HG03135 (cell line): Measurements from ENCODE around the gene GDA.

Experiments used
- ATAC-seq: cut with Tn5 transposase; IDR thresholded peaks from one replicate; pipeline ENCODE4 v1.9.1; 2021; ENCODE audit warnings: mild to moderate bottlenecking, moderate library complexity; ENCODE audit not compliant: unreplicated experiment

GDA gene

DNA sequence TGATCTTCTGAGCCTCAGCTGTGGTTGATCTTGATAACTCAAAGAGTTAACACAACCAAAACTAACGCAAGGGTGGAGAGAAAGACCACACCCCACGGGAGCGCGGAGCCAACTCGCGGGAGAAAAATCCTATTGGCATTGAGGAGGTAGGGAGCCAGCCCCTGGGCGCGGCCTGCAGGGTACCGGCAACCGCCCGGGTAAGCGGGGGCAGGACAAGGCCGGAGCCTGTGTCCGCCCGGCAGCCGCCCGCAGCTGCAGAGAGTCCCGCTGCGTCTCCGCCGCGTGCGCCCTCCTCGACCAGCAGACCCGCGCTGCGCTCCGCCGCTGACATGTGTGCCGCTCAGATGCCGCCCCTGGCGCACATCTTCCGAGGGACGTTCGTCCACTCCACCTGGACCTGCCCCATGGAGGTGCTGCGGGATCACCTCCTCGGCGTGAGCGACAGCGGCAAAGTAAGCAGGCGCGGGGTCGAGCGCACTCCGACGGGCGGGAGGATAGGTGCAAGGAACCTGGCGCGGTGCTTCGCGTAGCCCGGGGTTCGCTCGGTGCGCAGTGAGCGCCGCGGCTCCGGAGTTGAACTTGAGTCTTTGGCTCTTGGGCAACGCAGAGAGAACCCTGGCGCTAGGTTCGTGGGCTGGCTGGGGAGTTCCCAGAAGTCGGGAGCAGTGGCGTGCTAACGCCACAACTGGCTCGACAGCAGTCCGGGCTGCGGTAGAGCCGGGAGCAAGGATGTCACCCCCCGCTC, at the start of gene GDA:
Gene GDA, plus strand, starts transcription at position 210 of the 745 bp plus-strand sequence. Its CDS starts 120 bp downstream, at position 330.
- ATAC-seq: no peak

DNA sequence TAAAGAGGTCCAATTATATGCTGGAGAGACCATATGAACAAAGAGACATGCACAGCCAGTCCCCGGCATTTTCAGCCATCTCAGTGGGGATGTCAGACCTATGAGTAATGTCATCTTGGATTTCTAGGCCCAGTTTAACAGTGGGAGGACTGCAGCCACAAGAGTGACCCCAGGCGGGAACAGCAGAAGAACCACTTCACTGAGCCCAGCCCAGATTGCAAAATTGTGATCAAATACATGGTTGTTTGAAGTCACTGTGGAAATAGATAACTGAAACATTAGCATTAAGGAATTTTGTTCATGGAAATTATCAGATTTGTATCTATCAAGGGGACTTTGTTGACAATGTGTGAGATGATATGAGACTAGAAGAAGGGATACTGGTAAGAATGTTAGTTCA, 46.7 kb upstream of the GDA start:
- no peak for ATAC-seq

- no peak for ATAC-seq
Measured at GRCh38 chr9:72113056-72113455, 36.2 kb upstream of the GDA start.

DNA sequence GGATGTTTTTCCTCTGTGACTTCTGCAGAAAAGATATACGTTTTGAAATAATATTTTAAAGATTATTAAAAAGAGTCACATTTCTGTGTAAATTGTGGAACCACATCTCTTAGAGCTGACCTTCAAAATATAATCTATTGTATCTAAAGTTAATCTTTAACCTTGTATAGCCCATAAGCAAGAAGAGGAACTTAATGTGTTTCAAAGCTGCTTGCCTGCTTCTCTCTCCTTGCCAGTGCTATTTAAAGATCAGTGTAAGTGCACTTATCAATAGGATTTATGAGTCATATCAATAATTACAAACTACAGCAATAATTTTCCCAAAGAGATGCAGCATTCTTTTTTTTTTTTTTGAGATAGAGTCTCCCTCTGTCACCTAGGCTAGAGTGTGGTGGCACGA, 29.4 kb upstream of the GDA start:
- peak; percentile 71 for ATAC-seq

DNA sequence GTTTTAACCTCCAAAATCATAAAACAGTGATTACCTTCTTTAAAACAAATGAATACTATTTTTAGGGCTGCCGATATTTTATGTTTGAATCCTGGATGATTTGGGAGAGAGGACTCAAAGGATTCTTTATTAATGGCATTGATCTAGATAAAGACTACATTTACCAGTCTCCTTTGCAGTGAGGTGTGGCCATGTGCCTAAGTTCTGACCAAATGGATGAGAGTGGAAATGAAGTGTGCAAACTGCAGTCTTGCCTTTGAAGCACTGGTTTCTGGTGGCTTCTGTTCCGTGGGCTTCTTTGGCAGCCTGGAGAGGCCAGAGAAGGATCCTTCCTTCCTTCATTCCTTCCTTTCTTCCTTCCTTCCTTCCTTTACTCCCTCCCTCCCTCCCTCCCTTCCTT, 24.3 kb upstream of the GDA start:
- no peak for ATAC-seq

DNA sequence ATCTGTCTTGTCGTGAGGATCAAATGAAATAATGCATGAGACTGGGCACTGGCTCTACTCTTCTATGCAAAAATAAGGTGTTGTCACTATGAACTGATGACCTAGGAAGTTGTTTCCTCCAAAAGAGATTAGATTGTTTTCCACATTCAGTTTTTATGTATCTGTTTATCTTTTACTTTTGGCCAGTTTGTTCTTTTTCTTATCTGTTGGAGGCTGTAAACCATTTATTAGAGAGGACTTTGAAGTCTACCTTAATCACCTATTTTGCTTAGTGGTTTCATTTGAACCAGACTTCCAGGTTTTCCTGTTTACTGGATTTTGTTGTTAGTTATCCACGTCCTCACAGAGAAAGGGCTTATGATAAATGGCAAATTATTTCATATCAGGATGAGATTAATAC, 21.5 kb upstream of the GDA start:
- no peak for ATAC-seq

DNA sequence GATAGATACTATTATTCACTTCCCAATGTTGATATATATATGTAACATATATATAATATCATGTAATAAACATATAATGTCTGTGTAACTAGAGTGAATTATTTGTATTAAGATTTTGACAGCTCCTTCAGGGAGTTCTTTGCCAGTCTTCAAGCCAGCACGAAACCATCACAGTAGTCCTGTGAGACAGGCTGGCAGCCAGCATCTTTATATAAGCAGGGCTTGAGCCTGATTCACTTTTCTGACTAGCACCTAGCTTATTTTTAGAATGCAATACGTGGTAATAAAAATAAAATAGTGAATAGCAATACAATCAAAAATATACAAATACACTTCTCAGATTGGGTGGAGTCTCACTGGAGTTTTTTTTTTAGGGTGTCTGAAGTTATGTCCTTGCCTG, 20.7 kb upstream of the GDA start:
- no peak for ATAC-seq

DNA sequence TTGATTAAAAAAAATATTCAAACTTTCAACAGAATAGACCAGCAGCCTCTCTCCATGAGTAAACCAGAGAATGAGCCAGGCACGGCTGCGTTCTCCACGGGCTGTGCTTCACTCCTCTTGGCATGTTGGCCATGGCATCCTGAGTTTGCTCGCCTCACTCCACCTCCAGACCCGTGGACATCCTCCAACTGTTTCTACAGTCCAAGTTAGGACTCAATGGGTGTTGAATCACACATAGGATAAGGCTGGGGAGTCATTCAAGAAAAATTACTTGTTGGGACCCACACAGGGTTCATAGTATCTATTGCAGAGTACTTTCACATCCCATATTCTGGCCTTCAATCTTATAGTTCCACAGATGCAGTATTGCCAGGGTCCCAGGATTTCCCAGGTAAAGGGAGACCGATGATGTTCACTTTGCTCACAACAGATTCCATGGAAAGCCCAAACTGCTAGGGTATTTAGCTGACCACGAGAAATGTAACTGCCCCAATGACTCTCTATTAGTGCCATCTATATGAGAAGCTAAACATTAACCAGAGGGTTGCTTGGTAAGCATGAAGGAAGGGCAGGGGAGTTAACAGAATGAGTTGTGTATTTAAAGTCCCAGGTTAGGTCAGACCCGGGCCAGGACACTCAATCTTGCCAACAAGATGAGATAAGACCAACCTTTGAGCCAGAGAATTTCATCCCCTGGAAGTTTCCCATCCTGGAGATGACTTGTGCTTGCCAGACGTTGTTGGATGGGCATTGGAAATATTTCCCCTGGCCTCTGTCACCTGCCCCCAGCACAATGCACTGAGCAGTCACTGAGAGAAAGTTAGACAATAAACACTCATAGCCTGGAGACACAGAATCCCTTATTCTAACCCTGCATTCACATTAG, 19.7 kb upstream of the GDA start:
- ATAC-seq: no peak

DNA sequence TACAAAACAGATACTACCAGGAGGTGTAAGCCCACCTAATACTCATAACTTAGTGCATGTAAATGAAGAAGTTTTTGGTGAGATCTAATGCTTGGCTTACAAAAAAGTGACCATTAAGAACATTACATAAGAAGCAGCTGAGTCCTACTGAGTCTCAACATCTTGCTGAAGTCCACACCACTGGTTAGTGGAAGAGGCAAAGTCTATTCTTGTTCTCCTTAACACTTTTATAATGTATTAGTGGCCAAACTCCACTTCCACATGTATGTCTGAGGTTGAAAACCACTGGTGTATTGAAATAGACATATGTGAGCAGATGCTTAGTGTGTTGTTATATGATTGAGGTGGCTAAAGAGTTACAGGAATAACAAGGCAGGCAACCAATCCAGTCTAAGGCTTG, 18.9 kb upstream of the GDA start:
- no peak for ATAC-seq

DNA sequence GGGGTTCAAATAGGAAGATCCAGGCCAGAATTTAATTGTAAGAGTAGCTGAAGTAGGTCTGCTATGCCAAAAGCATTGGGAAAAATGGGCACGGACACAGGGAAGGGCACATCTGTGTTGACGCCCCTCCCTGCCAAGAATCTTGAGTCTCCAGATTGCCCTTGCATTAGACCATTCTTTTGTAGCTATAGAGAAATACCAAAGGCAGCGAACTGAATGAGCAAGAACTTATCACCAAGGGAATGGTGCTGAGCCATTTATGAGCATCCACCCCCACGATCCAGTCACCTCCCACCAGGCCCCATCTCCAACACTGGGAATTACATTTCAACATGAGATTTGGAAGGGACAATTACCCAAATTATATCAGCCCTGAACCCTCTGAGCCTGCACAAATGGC, 18.0 kb upstream of the GDA start:
- ATAC-seq: no peak

GRCh38 chr9:72132052-72132451, 17.2 kb upstream of the GDA start:
- no peak for ATAC-seq

GRCh38 chr9:72133365-72134035, 15.7 kb upstream of the GDA start:
- no peak for ATAC-seq

DNA sequence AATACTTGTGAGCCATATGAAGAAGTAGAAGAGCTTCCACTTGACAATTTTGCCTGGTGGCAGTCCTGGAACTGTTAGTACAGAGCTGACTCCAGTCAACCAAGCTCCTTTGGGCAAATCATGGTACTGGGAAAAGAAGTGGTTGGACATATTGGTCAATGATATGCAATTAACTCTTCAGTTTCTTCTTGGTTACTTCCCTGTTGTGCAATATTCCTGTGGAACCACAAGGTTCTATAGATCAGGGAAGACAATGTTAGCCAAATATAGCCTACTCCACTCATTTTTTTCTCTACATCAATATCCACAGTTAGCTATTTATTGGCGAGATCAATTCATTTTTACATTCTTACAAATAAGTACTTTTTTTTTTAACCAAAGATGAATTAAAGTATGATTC, 14.4 kb upstream of the GDA start:
- ATAC-seq: no peak

- no peak for ATAC-seq
Measured at GRCh38 chr9:72137697-72138365, 11.4 kb upstream of the GDA start.

GRCh38 chr9:72139226-72139625, 10.0 kb upstream of the GDA start:
- ATAC-seq: no peak

GRCh38 chr9:72140586-72140985, 8.7 kb upstream of the GDA start:
- no peak for ATAC-seq

- no peak for ATAC-seq
Measured at GRCh38 chr9:72141484-72141883, 7.8 kb upstream of the GDA start.

- ATAC-seq: no peak
Measured at GRCh38 chr9:72144756-72145492, 4.3 kb upstream of the GDA start.

DNA sequence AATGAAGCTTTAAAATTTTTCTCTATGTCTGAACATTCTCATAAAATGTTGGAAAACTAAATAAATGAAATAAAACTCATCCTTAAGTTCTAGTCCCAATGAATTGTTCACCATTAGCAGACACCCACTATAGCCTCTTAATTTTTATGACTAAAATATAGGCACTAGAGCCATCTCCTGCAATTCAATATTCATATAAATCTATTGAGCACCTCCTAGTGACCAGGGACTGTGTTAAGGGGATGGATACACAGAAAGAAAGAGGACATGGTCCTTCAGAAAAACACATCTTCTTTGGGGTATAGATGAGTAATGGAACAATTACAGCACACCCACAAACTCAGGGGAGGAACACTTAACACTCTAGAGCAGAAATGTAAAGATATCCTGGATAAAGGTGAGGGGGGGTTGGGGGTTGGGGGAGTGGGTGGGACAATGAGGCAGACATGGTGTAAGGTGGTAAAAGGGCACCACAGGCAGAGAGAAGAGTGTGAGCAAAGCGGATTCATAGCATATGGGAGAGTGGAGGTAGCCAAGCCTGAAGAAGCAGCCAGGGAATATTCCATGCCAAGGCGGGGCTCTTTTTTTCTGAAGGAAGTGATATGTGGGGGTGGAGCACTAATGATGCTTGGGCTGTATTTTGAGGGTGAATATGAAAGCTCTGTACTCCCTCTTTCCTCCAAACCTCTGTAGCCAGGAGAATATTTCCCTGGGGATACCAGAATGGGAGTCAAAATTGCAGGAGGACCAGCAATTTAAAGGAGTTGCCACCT, 3.3 kb upstream of the GDA start:
- ATAC-seq: no peak

DNA sequence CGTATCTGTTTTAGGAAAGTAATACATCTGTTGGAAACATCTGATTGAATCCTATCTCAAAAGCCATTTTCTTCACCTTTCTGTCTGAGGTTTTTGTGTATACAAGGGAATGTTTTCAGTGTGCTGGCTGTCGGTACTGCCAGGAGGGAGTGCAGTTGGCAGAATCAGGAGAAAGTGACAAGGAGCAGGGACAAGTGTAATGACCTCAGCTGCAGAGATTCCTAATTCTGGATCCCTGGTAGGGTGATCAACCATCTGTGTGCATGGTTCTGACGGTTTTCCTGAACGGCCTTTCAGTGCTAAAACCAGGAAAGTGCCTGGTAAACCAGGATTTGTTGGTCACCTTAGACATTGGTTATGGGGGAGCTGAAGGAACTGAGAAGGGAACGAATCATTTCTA, 1.6 kb upstream of the GDA start:
- no peak for ATAC-seq
